Osteoblast (primary cell): ENCODE results near the gene LZTFL1. TPM values are rescaled to one million over a fixed set of nuclear protein-coding genes. Genes with fewer than 3 reads are reported as not detected.

Source experiments
- DNase-seq: peaks from one replicate; pipeline ENCODE4 v3.0.0; 2011; ENCODE audit warnings: low spot score, mixed read lengths; ENCODE audit not compliant: insufficient read length; ENCODE audit errors: missing footprints
- H2AFZ ChIP-seq: 2 replicates; pipeline ENCODE4 v1.6.0; 2011; ENCODE audit warnings: mild to moderate bottlenecking, low read length
- H3K27ac ChIP-seq: 2 replicates; pipeline ENCODE4 v1.5.1; 2011; ENCODE audit warnings: mild to moderate bottlenecking, low read depth, low read length, moderate library complexity
- H3K27me3 ChIP-seq: 2 replicates; pipeline ENCODE4 v1.6.0; 2012; ENCODE audit warnings: mild to moderate bottlenecking, control low read depth, inconsistent platforms, low read length, moderate library complexity; ENCODE audit not compliant: insufficient read depth
- H3K36me3 ChIP-seq: 2 replicates; pipeline ENCODE4 v1.5.1; 2011; ENCODE audit warnings: mild to moderate bottlenecking, low read length, control low read depth, moderate library complexity; ENCODE audit not compliant: insufficient read depth
- H3K4me1 ChIP-seq: 2 replicates; pipeline ENCODE4 v1.5.1; 2011; ENCODE audit warnings: mild to moderate bottlenecking, low read length, control low read depth, moderate library complexity; ENCODE audit not compliant: insufficient read depth
- H3K4me2 ChIP-seq: 2 replicates; pipeline ENCODE4 v1.6.0; 2011; ENCODE audit warnings: mild to moderate bottlenecking, low read length; ENCODE audit not compliant: insufficient read depth
- H3K4me3 ChIP-seq: fragments of 200-600 bp; sonication (generic); 3 replicates; pipeline ENCODE4 v1.5.1; 2012; ENCODE audit warnings: mild to moderate bottlenecking, low read length, inconsistent platforms; ENCODE audit not compliant: insufficient read depth
- H3K79me2 ChIP-seq: 2 replicates; pipeline ENCODE4 v1.6.0; 2012; ENCODE audit warnings: mild to moderate bottlenecking, low read length, control low read depth, inconsistent platforms; ENCODE audit not compliant: insufficient read depth
- H3K9me3 ChIP-seq: 2 replicates; pipeline ENCODE4 v1.5.1; 2011; ENCODE audit warnings: low read depth, low read length, control low read depth
- H4K20me1 ChIP-seq: 2 replicates; pipeline ENCODE4 v1.6.0; 2012; ENCODE audit warnings: mild to moderate bottlenecking, low read length, control low read depth; ENCODE audit not compliant: insufficient read depth
- CTCF ChIP-seq: IDR thresholded peaks from 2 replicates; pipeline ENCODE4 v1.5.1; 2011; ENCODE audit warnings: mild to moderate bottlenecking, low read depth, low read length, moderate library complexity; ENCODE audit errors: extremely low read depth
- total RNA-seq: library from RNA; depleted of rRNA; stranded (reverse); fragments of >200 nt; gene quantifications from 2 replicates; pipeline ENCODE4 v1.2.3, GENCODE V29; 2012

Gene LZTFL1
- total RNA-seq, 1 donor = 26.1 TPM

GRCh38 chr3:45873638-45874037 lies 31.7 kb upstream of the LZTFL1 start:
- Histone ChIP-seq H3K36me3 (no peaks in the 10 kb centered on the region), H3K9me3 (no peaks in the 10 kb centered on the region), H4K20me1 (no peaks in the 10 kb centered on the region), H3K4me1 (no peaks in the 10 kb centered on the region), H2AFZ (no peak overlapping the region), H3K4me3 (no peak overlapping the region), H3K79me2 (no peaks in the 10 kb centered on the region), H3K4me2 (no peak overlapping the region), H3K27me3 (peaks cover 46% of the 10 kb centered on the region), H3K27ac (no peak overlapping the region)
- DNase-seq = no peak
- no peak for TF ChIP-seq CTCF

GRCh38 chr3:45873036-45873435 lies 31.1 kb upstream of the LZTFL1 start:
- H3K27ac ChIP-seq = no peak overlapping the region
- H3K9me3 ChIP-seq = no peaks in the 10 kb centered on the region
- no peaks in the 10 kb centered on the region for H3K36me3 ChIP-seq
- no peaks in the 10 kb centered on the region for H3K4me1 ChIP-seq
- DNase-seq = no peak
- no peak overlapping the region for H3K4me2 ChIP-seq
- no peak for TF ChIP-seq CTCF
- peaks cover 44% of the 10 kb centered on the region for H3K27me3 ChIP-seq
- H4K20me1 ChIP-seq = no peaks in the 10 kb centered on the region
- no peak overlapping the region for H2AFZ ChIP-seq
- no peaks in the 10 kb centered on the region for H3K79me2 ChIP-seq
- H3K4me3 ChIP-seq = no peak overlapping the region

GRCh38 chr3:45872569-45872968 lies 30.6 kb upstream of the LZTFL1 start:
- H2AFZ ChIP-seq = no peak overlapping the region
- no peaks in the 10 kb centered on the region for H3K36me3 ChIP-seq
- no peak overlapping the region for H3K4me2 ChIP-seq
- H3K27me3 ChIP-seq = peaks cover 44% of the 10 kb centered on the region
- no peak overlapping the region for H3K27ac ChIP-seq
- DNase-seq = no peak
- H3K79me2 ChIP-seq = no peaks in the 10 kb centered on the region
- H4K20me1 ChIP-seq = no peaks in the 10 kb centered on the region
- no peaks in the 10 kb centered on the region for H3K4me1 ChIP-seq
- TF ChIP-seq CTCF = no peak
- no peak overlapping the region for H3K4me3 ChIP-seq
- no peaks in the 10 kb centered on the region for H3K9me3 ChIP-seq

DNA sequence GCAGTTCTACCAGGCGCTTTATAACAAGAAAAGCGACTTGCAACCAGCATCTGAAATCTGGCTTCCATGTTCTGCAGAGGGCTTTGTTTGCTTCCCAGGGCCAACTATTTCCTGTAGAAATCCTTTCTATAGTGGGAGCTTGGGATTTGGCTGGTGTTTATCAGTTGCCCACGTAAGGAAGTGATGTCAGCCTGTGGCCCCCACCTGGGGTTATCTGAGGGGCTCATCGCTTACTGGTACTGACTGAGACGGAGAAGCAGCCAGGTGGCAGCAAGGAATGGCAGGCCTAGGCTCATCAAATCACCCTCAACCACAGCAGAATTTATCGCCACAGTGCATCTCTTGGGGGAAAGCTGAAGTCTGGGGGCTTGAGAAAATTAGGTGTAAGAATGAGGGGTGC lies 29.9 kb upstream of the LZTFL1 start:
- no peaks in the 10 kb centered on the region for H4K20me1 ChIP-seq
- H3K4me2 ChIP-seq = no peak overlapping the region
- peaks cover 46% of the 10 kb centered on the region for H3K27me3 ChIP-seq
- no peaks in the 10 kb centered on the region for H3K79me2 ChIP-seq
- no peaks in the 10 kb centered on the region for H3K36me3 ChIP-seq
- no peak for TF ChIP-seq CTCF
- DNase-seq = no peak
- no peaks in the 10 kb centered on the region for H3K9me3 ChIP-seq
- no peak overlapping the region for H2AFZ ChIP-seq
- no peak overlapping the region for H3K4me3 ChIP-seq
- H3K27ac ChIP-seq = no peak overlapping the region
- H3K4me1 ChIP-seq = no peaks in the 10 kb centered on the region
